H1 (cell line): ENCODE results near the gene GSG1L. TPM values are rescaled to one million over a fixed set of nuclear protein-coding genes. Genes with fewer than 3 reads are reported as not detected.

Experiments used
- CTCF ChIA-PET: fragments of 300-600 bp; sonication (Branson Sonifier 250); formaldehyde crosslinking; loops from one replicate; lab custom pipeline; 2021; ENCODE audit not compliant: partially characterized antibody; lab: Charles Lee
- POLR2A ChIA-PET: fragments of 300-600 bp; sonication (Branson Sonifier 250); formaldehyde crosslinking; loops from one replicate; lab custom pipeline; 2021; ENCODE audit warnings: inconsistent platforms; ENCODE audit not compliant: partially characterized antibody; lab: Charles Lee
- DNase-seq, 2 experiments: peaks; one replicate each; pipeline versions ENCODE4 v3.0.0 to v3.0.0-alpha.2; 2010 to 2022; ENCODE audit warnings: low spot score in 2 of 2, low read depth in 1 of 2, mixed read lengths in 1 of 2
- FAIRE-seq: peaks from 2 replicates; lab custom pipeline; 2011; peaks lifted over from hg19 to GRCh38; lab: Jason Lieb, UNC
- H2AFZ ChIP-seq: 2 replicates; pipeline ENCODE4 v1.8.1; 2012; ENCODE audit warnings: low read length, inconsistent platforms
- H2AK5ac ChIP-seq: 2 replicates; pipeline ENCODE4 v1.6.1; 2013; ENCODE audit warnings: low read depth, low read length
- H2BK120ac ChIP-seq: replicated peaks from 2 replicates; pipeline ENCODE3; 2013; ENCODE audit warnings: low read depth, low read length, inconsistent platforms
- H2BK12ac ChIP-seq: 2 replicates; pipeline ENCODE4 v1.6.1; 2013; ENCODE audit warnings: low read depth, low read length
- H2BK15ac ChIP-seq: 2 replicates; pipeline ENCODE4 v1.6.1; 2013; ENCODE audit warnings: low read length
- H2BK20ac ChIP-seq: 2 replicates; pipeline ENCODE4 v1.6.1; 2013; ENCODE audit warnings: low read length
- H2BK5ac ChIP-seq: 2 replicates; pipeline ENCODE4 v1.6.1; 2013; ENCODE audit warnings: low read depth, low read length
- H3K14ac ChIP-seq: 2 replicates; pipeline ENCODE4 v1.6.1; 2013; ENCODE audit warnings: inconsistent platforms; ENCODE audit not compliant: insufficient read length
- H3K18ac ChIP-seq: 2 replicates; pipeline ENCODE4 v1.6.1; 2013; ENCODE audit warnings: low read length; ENCODE audit errors: extremely low read depth
- H3K23ac ChIP-seq: 2 replicates; pipeline ENCODE4 v1.6.1; 2013; ENCODE audit warnings: inconsistent platforms; ENCODE audit not compliant: insufficient read length
- H3K23me2 ChIP-seq: 2 replicates; pipeline ENCODE4 v1.6.1; 2013; ENCODE audit warnings: low read depth, low read length
- H3K27ac ChIP-seq: 2 replicates; pipeline ENCODE4 v1.6.1; 2011; ENCODE audit warnings: low read depth, low read length, inconsistent platforms
- H3K27me3 ChIP-seq, 4 experiments: replicated peaks in 1 of 4; 1 replicate in 1 of 4; 2 replicates in 3 of 4; pipeline versions ENCODE4 v1.6.1 to v1.8.1; 2011 to 2013; ENCODE audit warnings: low read length in 3 of 4, mild to moderate bottlenecking in 3 of 4, inconsistent platforms in 2 of 4, mixed read lengths in 2 of 4, moderate library complexity in 1 of 4; ENCODE audit not compliant: control insufficient read depth in 3 of 4, insufficient read depth in 3 of 4; ENCODE audit errors: extremely low read depth in 1 of 4
- H3K36me3 ChIP-seq, 4 experiments: 2 replicates each; pipeline versions ENCODE4 v1.6.1 to v1.8.1; 2011 to 2013; ENCODE audit warnings: mild to moderate bottlenecking in 4 of 4, low read length in 3 of 4, moderate library complexity in 2 of 4, control low read depth in 1 of 4, inconsistent platforms in 1 of 4; ENCODE audit not compliant: insufficient read depth in 4 of 4, control insufficient read depth in 2 of 4
- H3K4ac ChIP-seq: replicated peaks from 2 replicates; pipeline ENCODE3; 2013; ENCODE audit warnings: low read length, low read depth, mixed read lengths, inconsistent platforms; ENCODE audit not compliant: insufficient read length
- H3K4me1 ChIP-seq, 4 experiments: replicated peaks in 1 of 4; 1 replicate in 1 of 4; 2 replicates in 3 of 4; pipeline versions ENCODE4 v1.6.1 to v1.8.1; 2011 to 2013; ENCODE audit warnings: low read length in 3 of 4, inconsistent platforms in 2 of 4, mixed read lengths in 1 of 4; ENCODE audit not compliant: insufficient read depth in 4 of 4, control insufficient read depth in 3 of 4
- H3K4me2 ChIP-seq, 2 experiments: 2 replicates each; pipeline versions ENCODE4 v1.6.1 to v1.8.1; 2011 to 2013; ENCODE audit warnings: low read depth in 2 of 2, low read length in 2 of 2, control low read depth in 1 of 2, inconsistent platforms in 1 of 2, mild to moderate bottlenecking in 1 of 2; ENCODE audit not compliant: insufficient read depth in 1 of 2
- H3K4me3 ChIP-seq, 4 experiments: fragments of 200-600, 300-600 bp in 1 of 4; sonication (generic), shearing (Covaris generic), sonication (Bioruptor Twin) in 1 of 4; 2 replicates each; pipeline versions ENCODE4 v1.5.1 to v1.8.1; 2011 to 2016; ENCODE audit warnings: low read length in 4 of 4, low read depth in 3 of 4, control low read depth in 2 of 4, inconsistent platforms in 2 of 4, mild to moderate bottlenecking in 2 of 4, mixed read lengths in 1 of 4, moderate library complexity in 1 of 4; ENCODE audit not compliant: insufficient read depth in 2 of 4; ENCODE audit errors: extremely low read depth in 1 of 4
- H3K56ac ChIP-seq: replicated peaks from 2 replicates; pipeline ENCODE3; 2013; ENCODE audit warnings: low read depth, mild to moderate bottlenecking, mixed read lengths, low read length, inconsistent platforms; ENCODE audit not compliant: insufficient read length
- H3K79me1 ChIP-seq: 2 replicates; pipeline ENCODE4 v1.6.1; 2013; ENCODE audit warnings: low read depth, low read length, control low read depth
- H3K79me2 ChIP-seq, 2 experiments: 2 replicates each; pipeline versions ENCODE4 v1.6.1 to v1.8.1; 2012 to 2013; ENCODE audit warnings: low read length in 2 of 2, mild to moderate bottlenecking in 2 of 2, inconsistent platforms in 1 of 2; ENCODE audit not compliant: insufficient read depth in 2 of 2, control insufficient read depth in 1 of 2
- H3K9ac ChIP-seq, 4 experiments: replicated peaks in 1 of 4; 1 replicate in 1 of 4; 2 replicates in 3 of 4; pipeline versions ENCODE4 v1.6.1 to v1.8.1; 2011 to 2013; ENCODE audit warnings: low read depth in 3 of 4, low read length in 3 of 4, control low read depth in 2 of 4, mild to moderate bottlenecking in 2 of 4, moderate library complexity in 2 of 4, inconsistent platforms in 1 of 4; ENCODE audit errors: extremely low read depth in 1 of 4
- H3K9me3 ChIP-seq, 2 experiments: 2 replicates each; pipeline versions ENCODE4 v1.6.1 to v1.8.1; 2012 to 2013; ENCODE audit warnings: mild to moderate bottlenecking in 2 of 2, moderate library complexity in 2 of 2, control low read depth in 1 of 2, inconsistent platforms in 1 of 2, low read depth in 1 of 2, low read length in 1 of 2, mixed read lengths in 1 of 2; ENCODE audit not compliant: insufficient read depth in 2 of 2
- H4K20me1 ChIP-seq, 2 experiments: replicated peaks in 1 of 2; 2 replicates each; pipeline versions ENCODE3 to v1.8.1; 2011 to 2013; ENCODE audit warnings: inconsistent platforms in 2 of 2, low read length in 2 of 2, mild to moderate bottlenecking in 1 of 2; ENCODE audit not compliant: insufficient read depth in 2 of 2, control insufficient read depth in 1 of 2
- H4K5ac ChIP-seq: 2 replicates; pipeline ENCODE4 v1.6.1; 2013; ENCODE audit warnings: low read length, low read depth, mixed read lengths, inconsistent platforms; ENCODE audit not compliant: insufficient read length
- H4K8ac ChIP-seq: 2 replicates; pipeline ENCODE4 v1.8.0; 2013; ENCODE audit warnings: mild to moderate bottlenecking, moderate library complexity, low read length, inconsistent platforms; ENCODE audit not compliant: insufficient read depth; ENCODE audit errors: extremely low read depth
- H4K91ac ChIP-seq: replicated peaks from 2 replicates; pipeline ENCODE3; 2013; ENCODE audit warnings: low read length, mixed read lengths, inconsistent platforms; ENCODE audit not compliant: insufficient read length
- TAF7 ChIP-seq: optimal IDR thresholded peaks from 2 replicates; pipeline ENCODE3; 2011; ENCODE audit warnings: low read depth, mild to moderate bottlenecking, inconsistent platforms, low read length, moderate library complexity, borderline replicate concordance
- WGBS, 2 experiments: shearing (Covaris generic) in 1 of 2; methylation state at CpG; one replicate each; pipeline versions ENCODE4 v1.1.6 to v1.1.7; 2013 to 2015; ENCODE audit warnings: low lambda C conversion rate in 2 of 2, mixed read lengths in 2 of 2, inconsistent platforms in 1 of 2, low coverage in 1 of 2, missing lambda C conversion rate in 1 of 2; ENCODE audit not compliant: insufficient replicate concordance in 2 of 2, insufficient coverage in 1 of 2, insufficient read length in 1 of 2; ENCODE audit errors: extremely low coverage in 1 of 2, missing lambda C conversion rate in 1 of 2; 5-methylcytosine and 5-hydroxymethylcytosine counted together
- polyA plus RNA-seq, 7 experiments: library from polyadenylated mRNA; depleted of rRNA in 3 of 7; stranded (reverse) in 5 of 7; unstranded in 2 of 7; fragments of >200 nt in 5 of 7; fragments of 200-250 nt in 2 of 7; gene quantifications; 1 replicate in 5 of 7; 2 replicates in 1 of 7; 4 replicates in 1 of 7; pipeline versions ENCODE4 v1.2.1 to v1.2.3, GENCODE V29; 2011 to 2013; ENCODE audit warnings: missing spikeins in 2 of 7, mixed read lengths in 2 of 7
- total RNA-seq: library from RNA; stranded (reverse); fragmentation: NEBNext Ultra II Directional; extraction: Animal tissue kit (Norgen Biotek cat#: 25700); gene quantifications from 2 replicates; pipeline ENCODE4 v1.2.1, GENCODE V29; 2021
- TF ChIP-seq, protein P1 (sequence below), 3 experiments: IDR thresholded peaks; 1 replicate in 2 of 3; 2 replicates in 1 of 3; pipeline versions ENCODE4 v1.5.1 to v1.6.1; 2011; ENCODE audit warnings: low read length in 3 of 3, mild to moderate bottlenecking in 3 of 3, inconsistent platforms in 2 of 3, low read depth in 1 of 3, moderate library complexity in 1 of 3; ENCODE audit not compliant: insufficient read depth in 1 of 3; ENCODE audit errors: control extremely low read depth in 1 of 3

The GSG1L gene
- total and polyA plus RNA-seq, 2 of the 8 experiments (the other 6 are each of a cell fraction or from before 2014, with no cell fraction given) = 0.71 to 1.1 TPM

DNA sequence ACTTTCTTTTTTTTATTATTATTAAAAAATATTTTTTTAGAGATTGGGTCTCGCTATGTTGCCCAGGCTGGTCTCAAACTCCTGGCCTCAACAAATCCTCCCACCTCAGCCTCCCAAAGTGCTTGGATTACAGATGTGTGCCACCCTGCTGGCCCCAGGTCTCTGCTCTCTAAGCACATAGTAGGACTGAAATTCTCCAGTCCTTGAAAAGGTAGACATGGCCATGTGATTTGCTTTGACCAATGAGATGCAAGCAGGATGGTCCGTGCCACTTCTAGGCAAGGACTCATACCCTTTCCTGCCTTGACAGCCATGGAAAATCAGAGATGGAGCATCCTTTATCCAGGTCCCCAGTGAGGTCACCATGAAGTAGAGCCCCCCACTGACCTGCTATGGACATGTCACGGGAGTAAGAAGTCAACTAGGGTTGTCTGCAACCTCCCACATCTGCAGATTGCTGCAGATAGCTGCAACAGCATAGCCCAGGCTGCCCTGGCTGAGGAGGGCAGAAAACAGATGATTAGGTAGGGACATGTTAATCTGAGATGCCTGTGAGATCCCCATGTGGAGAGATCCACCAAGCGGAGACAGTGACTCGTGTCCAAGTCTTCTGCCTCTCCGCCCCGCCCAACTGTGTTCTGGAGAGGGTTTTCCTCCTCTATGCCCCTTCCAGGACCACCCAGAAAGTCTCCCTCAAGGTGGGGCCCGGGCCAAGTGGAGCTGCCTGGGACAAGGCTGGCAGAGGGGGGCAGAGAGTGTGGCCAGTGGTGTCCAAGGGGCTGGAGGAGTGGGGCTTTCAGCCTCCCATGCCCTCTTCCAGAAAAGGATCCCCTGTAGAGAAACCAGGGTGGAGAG is 11.0 kb downstream of the GSG1L start:
- DNase-seq = no peak
- no peak overlapping the region for H3K27ac ChIP-seq
- no peak overlapping the region for H3K56ac ChIP-seq
- H2BK20ac ChIP-seq = no peak overlapping the region
- no peak overlapping the region for H2AFZ ChIP-seq
- no peak overlapping the region for H3K4ac ChIP-seq
- no peak overlapping the region for H2BK120ac ChIP-seq
- no peak overlapping the region for H4K5ac ChIP-seq
- TF ChIP-seq, protein P1, sequence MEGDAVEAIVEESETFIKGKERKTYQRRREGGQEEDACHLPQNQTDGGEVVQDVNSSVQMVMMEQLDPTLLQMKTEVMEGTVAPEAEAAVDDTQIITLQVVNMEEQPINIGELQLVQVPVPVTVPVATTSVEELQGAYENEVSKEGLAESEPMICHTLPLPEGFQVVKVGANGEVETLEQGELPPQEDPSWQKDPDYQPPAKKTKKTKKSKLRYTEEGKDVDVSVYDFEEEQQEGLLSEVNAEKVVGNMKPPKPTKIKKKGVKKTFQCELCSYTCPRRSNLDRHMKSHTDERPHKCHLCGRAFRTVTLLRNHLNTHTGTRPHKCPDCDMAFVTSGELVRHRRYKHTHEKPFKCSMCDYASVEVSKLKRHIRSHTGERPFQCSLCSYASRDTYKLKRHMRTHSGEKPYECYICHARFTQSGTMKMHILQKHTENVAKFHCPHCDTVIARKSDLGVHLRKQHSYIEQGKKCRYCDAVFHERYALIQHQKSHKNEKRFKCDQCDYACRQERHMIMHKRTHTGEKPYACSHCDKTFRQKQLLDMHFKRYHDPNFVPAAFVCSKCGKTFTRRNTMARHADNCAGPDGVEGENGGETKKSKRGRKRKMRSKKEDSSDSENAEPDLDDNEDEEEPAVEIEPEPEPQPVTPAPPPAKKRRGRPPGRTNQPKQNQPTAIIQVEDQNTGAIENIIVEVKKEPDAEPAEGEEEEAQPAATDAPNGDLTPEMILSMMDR (IDR thresholded peaks at IDR 0.05; ENCODE audit: control extremely low read depth in 1 of 3, insufficient read depth in 1 of 3, low read depth in 1 of 3, low read length in 3 of 3) = no peak
- TF ChIP-seq TAF7 = no peak
- TF ChIP-seq, all 59 proteins: peak for 0
- H3K4me1 ChIP-seq = peaks cover 0 to 4% (median 0%) of the 10 kb centered on the region in 4 experiments; a peak in 1 of 7 replicates
- H2BK15ac ChIP-seq = no peak overlapping the region
- H2AK5ac ChIP-seq = no peak overlapping the region
- no peak overlapping the region for H3K14ac ChIP-seq
- no peak overlapping the region for H2BK5ac ChIP-seq
- POLR2A ChIA-PET = no interaction called here
- 90% methylated on average over 8 of the region's 8 CpGs; no CpG with 5 or more reads in 1 of the 2 experiments for WGBS, 2 experiments
- no peaks in the 10 kb centered on the region for H4K20me1 ChIP-seq
- no peak overlapping the region for H2BK12ac ChIP-seq
- CTCF ChIA-PET = interaction anchor here (1.2 to 2.2 kb wide), 2 partner anchors 18 to 80 kb away, joined by 3 to 13 read pairs; no protein-coding TSS in a partner anchor
- no peaks in the 10 kb centered on the region for H3K79me1 ChIP-seq
- H3K23ac ChIP-seq = no peak overlapping the region
- no peaks in the 10 kb centered on the region for H3K36me3 ChIP-seq
- no peak overlapping the region for H3K18ac ChIP-seq
- no peak overlapping the region for H3K4me3 ChIP-seq
- H4K91ac ChIP-seq = no peak overlapping the region
- no peak overlapping the region for H3K4me2 ChIP-seq
- no peak for FAIRE-seq
- no peaks in the 10 kb centered on the region for H3K23me2 ChIP-seq
- no peaks in the 10 kb centered on the region for H3K9me3 ChIP-seq
- no peaks in the 10 kb centered on the region; a peak in 3 of 7 replicates for H3K27me3 ChIP-seq
- H3K79me2 ChIP-seq = no peaks in the 10 kb centered on the region
- no peak overlapping the region for H3K9ac ChIP-seq
- no peak overlapping the region for H4K8ac ChIP-seq
